Hepatocyte (in vitro differentiated cells): ENCODE measurements around the gene MBP.

ENCODE experiments used
- EZH2 ChIP-seq: fragments of 200-600 bp; sonication (generic); IDR thresholded peaks from 2 replicates; pipeline ENCODE4 v1.6.1; 2016; ENCODE audit warnings: antibody characterized with exemption, mild to moderate bottlenecking, borderline replicate concordance
- EZH2phosphoT487 ChIP-seq: fragments of 200-600 bp; sonication (generic); IDR thresholded peaks from one replicate; pipeline ENCODE4 v1.6.1; 2018; ENCODE audit warnings: antibody characterized with exemption, mild to moderate bottlenecking, low read depth, moderate library complexity; ENCODE audit not compliant: unreplicated experiment, severe bottlenecking
- TF ChIP-seq, protein P1 (sequence below): fragments of 200-600 bp; sonication (generic); IDR thresholded peaks from 2 replicates; pipeline ENCODE4 v1.5.1; 2016; ENCODE audit warnings: antibody characterized with exemption, mild to moderate bottlenecking; ENCODE audit not compliant: poor library complexity

DNA sequence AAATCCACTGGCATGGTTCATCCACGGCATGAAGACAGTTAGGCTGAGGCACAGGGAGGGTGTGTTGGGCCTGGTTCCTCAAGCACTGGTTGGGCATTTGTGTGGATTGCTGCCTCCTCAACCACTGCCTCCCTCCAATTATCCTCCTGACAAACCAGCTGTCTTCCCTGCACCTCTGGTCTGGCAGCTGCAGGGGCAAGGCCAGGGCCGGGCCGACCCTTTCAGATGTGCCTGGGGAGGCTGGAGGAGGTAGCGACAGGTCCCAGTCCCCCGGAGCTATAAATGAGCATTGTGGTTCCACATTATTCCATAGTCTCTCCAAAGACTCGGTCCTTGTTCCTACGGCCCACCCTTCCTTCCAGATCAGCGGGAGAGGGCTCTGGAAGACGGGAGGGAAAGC lies 86.2 kb downstream of the MBP start:
- TF ChIP-seq, protein P1, sequence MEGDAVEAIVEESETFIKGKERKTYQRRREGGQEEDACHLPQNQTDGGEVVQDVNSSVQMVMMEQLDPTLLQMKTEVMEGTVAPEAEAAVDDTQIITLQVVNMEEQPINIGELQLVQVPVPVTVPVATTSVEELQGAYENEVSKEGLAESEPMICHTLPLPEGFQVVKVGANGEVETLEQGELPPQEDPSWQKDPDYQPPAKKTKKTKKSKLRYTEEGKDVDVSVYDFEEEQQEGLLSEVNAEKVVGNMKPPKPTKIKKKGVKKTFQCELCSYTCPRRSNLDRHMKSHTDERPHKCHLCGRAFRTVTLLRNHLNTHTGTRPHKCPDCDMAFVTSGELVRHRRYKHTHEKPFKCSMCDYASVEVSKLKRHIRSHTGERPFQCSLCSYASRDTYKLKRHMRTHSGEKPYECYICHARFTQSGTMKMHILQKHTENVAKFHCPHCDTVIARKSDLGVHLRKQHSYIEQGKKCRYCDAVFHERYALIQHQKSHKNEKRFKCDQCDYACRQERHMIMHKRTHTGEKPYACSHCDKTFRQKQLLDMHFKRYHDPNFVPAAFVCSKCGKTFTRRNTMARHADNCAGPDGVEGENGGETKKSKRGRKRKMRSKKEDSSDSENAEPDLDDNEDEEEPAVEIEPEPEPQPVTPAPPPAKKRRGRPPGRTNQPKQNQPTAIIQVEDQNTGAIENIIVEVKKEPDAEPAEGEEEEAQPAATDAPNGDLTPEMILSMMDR: no peak
- TF ChIP-seq EZH2: no peak
- no peak for TF ChIP-seq EZH2phosphoT487
